Measurements from ENCODE around the gene BARHL1. TPM values are rescaled to one million over a fixed set of nuclear protein-coding genes. Genes with fewer than 3 reads are reported as not detected.

The BARHL1 gene
- total RNA-seq, 1 donor from 2014 or later = not detected

- intact Hi-C loops (cut with micrococcal nuclease) = no loop called here
- DNase-seq = no peak
These were observed 50.2 kb downstream of the BARHL1 start for GRCh38 chr9:132632413-132633129.

GRCh38 chr9:132634327-132634726 is 51.9 kb downstream of the BARHL1 start:
- DNase-seq (no peak), ATAC-seq (no peak)
- intact Hi-C loops (cut with micrococcal nuclease) = no loop called here

More at GRCh38 chr9:132632413-132633129, 50.2 kb downstream of the BARHL1 start:
- ATAC-seq = no peak

GRCh38 chr9:132637351-132637750 is 54.9 kb downstream of the BARHL1 start:
- no peak for ATAC-seq
- intact Hi-C loops (cut with micrococcal nuclease) = no loop called here
- no peak for DNase-seq

DNA sequence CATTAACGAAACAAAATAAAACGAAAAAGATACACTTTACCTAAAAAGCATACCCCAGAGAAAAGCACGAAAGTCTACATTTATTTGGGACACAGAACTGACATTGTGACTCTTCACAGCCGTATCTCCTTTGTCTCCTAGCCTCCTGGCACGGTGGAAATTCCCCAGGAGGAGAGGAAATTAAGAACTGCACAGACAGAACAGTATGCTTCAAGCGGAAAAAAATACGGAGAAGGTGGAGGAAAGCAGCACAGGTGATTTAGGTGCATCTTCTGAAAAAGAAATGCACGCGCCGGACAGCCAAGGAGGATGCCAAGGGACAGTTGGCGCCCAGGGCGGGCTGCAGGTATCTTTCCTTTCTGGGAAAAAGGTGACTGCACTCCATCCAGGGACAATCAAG is 55.4 kb downstream of the BARHL1 start:
- DNase-seq (no peak), ATAC-seq (no peak)
- intact Hi-C loops (cut with micrococcal nuclease) = no loop called here

DNA sequence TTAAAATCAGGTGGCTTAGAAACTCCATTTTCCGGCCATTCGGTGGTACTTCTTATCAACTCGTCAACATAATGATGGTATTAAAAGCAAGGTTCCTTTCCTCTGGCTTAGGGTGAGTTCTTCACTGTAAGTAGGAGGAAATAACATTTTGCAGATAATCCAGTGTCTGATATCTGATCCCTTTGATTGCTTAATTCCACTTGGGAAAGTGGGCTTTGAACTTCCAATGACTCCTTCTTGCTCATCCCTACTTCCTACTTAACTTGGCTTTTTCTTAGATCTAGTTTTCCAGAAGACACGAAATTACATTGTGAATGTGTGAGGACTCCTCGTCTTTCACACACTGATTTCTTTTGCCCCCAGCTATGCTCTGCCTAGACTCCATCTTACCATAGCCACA is 55.8 kb downstream of the BARHL1 start:
- ATAC-seq (no peak), DNase-seq (no peak)
- intact Hi-C loops (cut with micrococcal nuclease) = no loop called here

- DNase-seq (no peak), ATAC-seq (no peak)
- intact Hi-C loops (cut with micrococcal nuclease) = no loop called here
These were observed 56.9 kb downstream of the BARHL1 start for GRCh38 chr9:132639322-132639721.

Other genes with a start within 250 kb of the BARHL1 start
- gene SETX, start 227.6 kb upstream of the BARHL1 start, total RNA-seq = 22.3 TPM
- gene TTF1, start 175.8 kb upstream of the BARHL1 start, total RNA-seq = 19.8 TPM
- 2.4 TPM for gene CFAP77, start 172.4 kb upstream of the BARHL1 start, total RNA-seq
- 5.8 TPM for gene DDX31, start 87.4 kb downstream of the BARHL1 start, total RNA-seq
- 9.9 TPM for gene GTF3C4, start 87.9 kb downstream of the BARHL1 start, total RNA-seq

Measured in left ventricle myocardium superior (tissue), 1 donor.